ENCODE data around the gene PEBP1.

The PEBP1 gene

GRCh38 chr12:118185602-118186397 lies 49.9 kb downstream of the PEBP1 start:
- H3K18ac ChIP-seq (ENCODE audit: low read length): no peak overlapping the region
- H3K4me3 ChIP-seq (ENCODE audit: low read length in 2 of 2): no peak overlapping the region
- no peak overlapping the region for H2BK15ac ChIP-seq (ENCODE audit: low read length)
- H3K14ac ChIP-seq (ENCODE audit: low read length): no peak overlapping the region
- H2AK5ac ChIP-seq (ENCODE audit: low read depth, low read length): no peak overlapping the region
- no peak overlapping the region for H2AFZ ChIP-seq (ENCODE audit: low read length)
- H4K91ac ChIP-seq (ENCODE audit: low read depth, low read length, poor library complexity): no peak overlapping the region
- no peak overlapping the region for H3K4ac ChIP-seq (ENCODE audit: low read length)
- no peak overlapping the region for H4K8ac ChIP-seq (ENCODE audit: low read depth, low read length)
- no peak overlapping the region for H3K4me2 ChIP-seq (ENCODE audit: insufficient read depth, low read length, poor library complexity, severe bottlenecking)
- no peaks in the 10 kb centered on the region for H3K9me3 ChIP-seq (replicated peaks in 1 of 2; ENCODE audit: control insufficient read depth in 2 of 2, insufficient read depth in 1 of 2, low read depth in 1 of 2, low read length in 2 of 2)
- H3K27me3 ChIP-seq (ENCODE audit: control insufficient read depth in 3 of 3, insufficient read depth in 3 of 3, low read depth in 1 of 3, low read length in 3 of 3): no peaks in the 10 kb centered on the region
- H2BK120ac ChIP-seq (ENCODE audit: low read depth, low read length): no peak overlapping the region
- no peak overlapping the region for H3K27ac ChIP-seq (replicated peaks; ENCODE audit: low read length)
- no peak overlapping the region for H2BK12ac ChIP-seq (ENCODE audit: low read length)
- no peak overlapping the region for H3K23ac ChIP-seq (ENCODE audit: low read depth, low read length, poor library complexity)
- H3K9ac ChIP-seq (ENCODE audit: low read depth, low read length, poor library complexity): no peak overlapping the region
- no peaks in the 10 kb centered on the region for H3K79me1 ChIP-seq (ENCODE audit: low read depth, low read length)
- no peak overlapping the region for H2BK5ac ChIP-seq (ENCODE audit: low read length)
- no CpG with 5 or more reads among the region's 5 CpGs for WGBS, 2 donors (ENCODE audit: extremely low coverage in 2 of 2, insufficient read length in 2 of 2, insufficient replicate concordance in 1 of 2)
- H3K4me1 ChIP-seq (ENCODE audit: control insufficient read depth in 2 of 2, insufficient read depth in 1 of 2, low read depth in 1 of 2, low read length in 2 of 2): peaks cover 2 to 12% of the 10 kb centered on the region in 2 donors
- DNase-seq (ENCODE audit: low spot score): no peak
- H3K36me3 ChIP-seq (replicated peaks in 1 of 2; ENCODE audit: control insufficient read depth in 2 of 2, insufficient read depth in 2 of 2, low read length in 2 of 2): peaks cover 0 to 7% of the 10 kb centered on the region in 2 donors

- no peak overlapping the region for H3K27ac ChIP-seq (replicated peaks; ENCODE audit: low read length)
- no peak overlapping the region for H2BK120ac ChIP-seq (ENCODE audit: low read depth, low read length)
- peak overlapping the region in 1 of 2 donors; percentile 60 for H3K4me3 ChIP-seq (ENCODE audit: low read length in 2 of 2)
- H3K23ac ChIP-seq (ENCODE audit: low read depth, low read length, poor library complexity): no peak overlapping the region
- no peaks in the 10 kb centered on the region for H3K27me3 ChIP-seq (ENCODE audit: control insufficient read depth in 3 of 3, insufficient read depth in 3 of 3, low read depth in 1 of 3, low read length in 3 of 3)
- no peak overlapping the region for H2BK5ac ChIP-seq (ENCODE audit: low read length)
- no peaks in the 10 kb centered on the region for H3K36me3 ChIP-seq (replicated peaks in 1 of 2; ENCODE audit: control insufficient read depth in 2 of 2, insufficient read depth in 2 of 2, low read length in 2 of 2)
- no peak overlapping the region for H3K14ac ChIP-seq (ENCODE audit: low read length)
- H2AFZ ChIP-seq (ENCODE audit: low read length): peak overlapping the region; percentile 81
- no peak overlapping the region for H3K4me2 ChIP-seq (ENCODE audit: insufficient read depth, low read length, poor library complexity, severe bottlenecking)
- DNase-seq (ENCODE audit: low spot score): no peak
- H3K4me1 ChIP-seq (ENCODE audit: control insufficient read depth in 2 of 2, insufficient read depth in 1 of 2, low read depth in 1 of 2, low read length in 2 of 2): peaks cover 2 to 11% of the 10 kb centered on the region in 2 donors
- no peak overlapping the region for H3K9ac ChIP-seq (ENCODE audit: low read depth, low read length, poor library complexity)
- no peak overlapping the region for H2BK12ac ChIP-seq (ENCODE audit: low read length)
- no peak overlapping the region for H3K18ac ChIP-seq (ENCODE audit: low read length)
- H4K91ac ChIP-seq (ENCODE audit: low read depth, low read length, poor library complexity): no peak overlapping the region
- no peak overlapping the region for H2AK5ac ChIP-seq (ENCODE audit: low read depth, low read length)
- no CpG with 5 or more reads among the region's 6 CpGs for whole genome bisulfite sequencing, 2 donors (ENCODE audit: extremely low coverage in 2 of 2, insufficient read length in 2 of 2, insufficient replicate concordance in 1 of 2)
- no peaks in the 10 kb centered on the region for H3K79me1 ChIP-seq (ENCODE audit: low read depth, low read length)
- H3K9me3 ChIP-seq (replicated peaks in 1 of 2; ENCODE audit: control insufficient read depth in 2 of 2, insufficient read depth in 1 of 2, low read depth in 1 of 2, low read length in 2 of 2): no peaks in the 10 kb centered on the region
- no peak overlapping the region for H3K4ac ChIP-seq (ENCODE audit: low read length)
- H4K8ac ChIP-seq (ENCODE audit: low read depth, low read length): no peak overlapping the region
- no peak overlapping the region for H2BK15ac ChIP-seq (ENCODE audit: low read length)
Observed at GRCh38 chr12:118187751-118188435, 52.0 kb downstream of the PEBP1 start.

- no peak overlapping the region for H4K8ac ChIP-seq (ENCODE audit: low read depth, low read length)
- H2AFZ ChIP-seq (ENCODE audit: low read length): peak overlapping the region; percentile 81
- peak overlapping the region in 1 of 2 donors; percentile 60 for H3K4me3 ChIP-seq (ENCODE audit: low read length in 2 of 2)
- H3K36me3 ChIP-seq (replicated peaks in 1 of 2; ENCODE audit: control insufficient read depth in 2 of 2, insufficient read depth in 2 of 2, low read length in 2 of 2): no peaks in the 10 kb centered on the region
- H3K27me3 ChIP-seq (ENCODE audit: control insufficient read depth in 3 of 3, insufficient read depth in 3 of 3, low read depth in 1 of 3, low read length in 3 of 3): no peaks in the 10 kb centered on the region
- H2BK120ac ChIP-seq (ENCODE audit: low read depth, low read length): no peak overlapping the region
- WGBS, 2 donors (ENCODE audit: extremely low coverage in 2 of 2, insufficient read length in 2 of 2, insufficient replicate concordance in 1 of 2): 100% methylated on average over 1 of the region's 10 CpGs; no CpG with 5 or more reads in 1 of the 2 donors
- no peak for DNase-seq (ENCODE audit: low spot score)
- H3K18ac ChIP-seq (ENCODE audit: low read length): no peak overlapping the region
- no peak overlapping the region for H3K4ac ChIP-seq (ENCODE audit: low read length)
- H3K23ac ChIP-seq (ENCODE audit: low read depth, low read length, poor library complexity): no peak overlapping the region
- H2BK12ac ChIP-seq (ENCODE audit: low read length): no peak overlapping the region
- peaks cover 2 to 11% of the 10 kb centered on the region in 2 donors for H3K4me1 ChIP-seq (ENCODE audit: control insufficient read depth in 2 of 2, insufficient read depth in 1 of 2, low read depth in 1 of 2, low read length in 2 of 2)
- no peak overlapping the region for H3K14ac ChIP-seq (ENCODE audit: low read length)
- no peaks in the 10 kb centered on the region for H3K9me3 ChIP-seq (replicated peaks in 1 of 2; ENCODE audit: control insufficient read depth in 2 of 2, insufficient read depth in 1 of 2, low read depth in 1 of 2, low read length in 2 of 2)
- no peak overlapping the region for H2AK5ac ChIP-seq (ENCODE audit: low read depth, low read length)
- no peak overlapping the region for H3K4me2 ChIP-seq (ENCODE audit: insufficient read depth, low read length, poor library complexity, severe bottlenecking)
- no peak overlapping the region for H4K91ac ChIP-seq (ENCODE audit: low read depth, low read length, poor library complexity)
- H2BK15ac ChIP-seq (ENCODE audit: low read length): no peak overlapping the region
- no peaks in the 10 kb centered on the region for H3K79me1 ChIP-seq (ENCODE audit: low read depth, low read length)
- no peak overlapping the region for H3K27ac ChIP-seq (replicated peaks; ENCODE audit: low read length)
- no peak overlapping the region for H3K9ac ChIP-seq (ENCODE audit: low read depth, low read length, poor library complexity)
- H2BK5ac ChIP-seq (ENCODE audit: low read length): no peak overlapping the region
Observed at GRCh38 chr12:118188690-118189371, 52.9 kb downstream of the PEBP1 start.

- Histone ChIP-seq H2BK15ac (ENCODE audit: low read length) (no peak overlapping the region), H2AK5ac (ENCODE audit: low read depth, low read length) (no peak overlapping the region), H3K79me1 (ENCODE audit: low read depth, low read length) (no peaks in the 10 kb centered on the region), H3K4me1 (ENCODE audit: control insufficient read depth in 2 of 2, insufficient read depth in 1 of 2, low read depth in 1 of 2, low read length in 2 of 2) (peaks cover 2 to 11% of the 10 kb centered on the region in 2 donors), H3K9ac (ENCODE audit: low read depth, low read length, poor library complexity) (peak overlapping the region; percentile 36), H3K23ac (ENCODE audit: low read depth, low read length, poor library complexity) (no peak overlapping the region), H2BK120ac (ENCODE audit: low read depth, low read length) (no peak overlapping the region), H4K91ac (ENCODE audit: low read depth, low read length, poor library complexity) (no peak overlapping the region), H4K8ac (ENCODE audit: low read depth, low read length) (no peak overlapping the region), H2BK5ac (ENCODE audit: low read length) (no peak overlapping the region), H3K4ac (ENCODE audit: low read length) (no peak overlapping the region), H2AFZ (ENCODE audit: low read length) (peak overlapping the region; percentile 86), H2BK12ac (ENCODE audit: low read length) (no peak overlapping the region), H3K27ac (replicated peaks; ENCODE audit: low read length) (peak overlapping the region; percentile 83), H3K27me3 (ENCODE audit: control insufficient read depth in 3 of 3, insufficient read depth in 3 of 3, low read depth in 1 of 3, low read length in 3 of 3) (no peaks in the 10 kb centered on the region), H3K14ac (ENCODE audit: low read length) (no peak overlapping the region), H3K4me3 (ENCODE audit: low read length in 2 of 2) (peak overlapping the region in 1 of 2 donors; percentile 60), H3K36me3 (replicated peaks in 1 of 2; ENCODE audit: control insufficient read depth in 2 of 2, insufficient read depth in 2 of 2, low read length in 2 of 2) (no peaks in the 10 kb centered on the region), H3K9me3 (replicated peaks in 1 of 2; ENCODE audit: control insufficient read depth in 2 of 2, insufficient read depth in 1 of 2, low read depth in 1 of 2, low read length in 2 of 2) (no peaks in the 10 kb centered on the region), H3K18ac (ENCODE audit: low read length) (peak overlapping the region; percentile 0), H3K4me2 (ENCODE audit: insufficient read depth, low read length, poor library complexity, severe bottlenecking) (no peak overlapping the region)
- WGBS, 2 donors (ENCODE audit: extremely low coverage in 2 of 2, insufficient read length in 2 of 2, insufficient replicate concordance in 1 of 2): no CpG with 5 or more reads among the region's 14 CpGs
- DNase-seq (ENCODE audit: low spot score): peak; percentile 26
Observed at GRCh38 chr12:118189741-118190191, 53.8 kb downstream of the PEBP1 start.

Measured in neuronal stem cell (in vitro differentiated cells).